Embryonic facial prominence (tissue), 1 donor: Measurements from ENCODE around the gene NT5C1B.

Source experiments
- DNase-seq: peaks from one replicate; pipeline ENCODE4 v3.0.0-alpha.2; 2016; ENCODE audit errors: extremely low spot score

The NT5C1B gene

GRCh38 chr2:18551169-18551568 is 38.2 kb downstream of the NT5C1B start:
- no peak for DNase-seq

- DNase-seq: no peak
Measured at GRCh38 chr2:18550433-18550832, 38.9 kb downstream of the NT5C1B start.

GRCh38 chr2:18549083-18549482 is 40.3 kb downstream of the NT5C1B start:
- no peak for DNase-seq

- DNase-seq: no peak
Measured at GRCh38 chr2:18548621-18549020, 40.7 kb downstream of the NT5C1B start.

GRCh38 chr2:18546567-18546966 is 42.8 kb downstream of the NT5C1B start:
- DNase-seq: no peak

- DNase-seq: no peak
Measured at GRCh38 chr2:18545384-18545783, 44.0 kb downstream of the NT5C1B start.

- DNase-seq: no peak
Measured at GRCh38 chr2:18544171-18544570, 45.2 kb downstream of the NT5C1B start.

- DNase-seq: no peak
Measured at GRCh38 chr2:18540872-18541271, 48.5 kb downstream of the NT5C1B start.

- no peak for DNase-seq
Measured at GRCh38 chr2:18536697-18537096, 52.7 kb downstream of the NT5C1B start.

- no peak for DNase-seq
Measured at GRCh38 chr2:18536100-18536499, 53.3 kb downstream of the NT5C1B start.

- no peak for DNase-seq
Measured at GRCh38 chr2:18531194-18531593, 58.2 kb downstream of the NT5C1B start.

GRCh38 chr2:18527822-18528221 is 61.5 kb downstream of the NT5C1B start:
- DNase-seq: no peak

- no peak for DNase-seq
Measured at GRCh38 chr2:18527326-18527725, 62.0 kb downstream of the NT5C1B start.

GRCh38 chr2:18526429-18526828 is 62.9 kb downstream of the NT5C1B start:
- no peak for DNase-seq

GRCh38 chr2:18525852-18526251 is 63.5 kb downstream of the NT5C1B start:
- DNase-seq: no peak

GRCh38 chr2:18525236-18525635 is 64.1 kb downstream of the NT5C1B start:
- DNase-seq: no peak

- DNase-seq: no peak
Measured at GRCh38 chr2:18522484-18523146, 66.8 kb downstream of the NT5C1B start.

GRCh38 chr2:18520451-18521425 is 68.6 kb downstream of the NT5C1B start:
- DNase-seq: peak; percentile 87

- DNase-seq: peak; percentile 46
Measured at GRCh38 chr2:18519914-18520450, 69.4 kb downstream of the NT5C1B start.

GRCh38 chr2:18518116-18519111 is 71.0 kb downstream of the NT5C1B start:
- DNase-seq: no peak

GRCh38 chr2:18517386-18517785 is 72.0 kb downstream of the NT5C1B start:
- no peak for DNase-seq
